SK-N-SH (cell line): ENCODE measurements around the gene WNK2.

ENCODE experiments used
- CTCF ChIP-seq: fragments of 200-600 bp; sonication (generic); IDR thresholded peaks from 2 replicates; pipeline ENCODE4 v1.6.1; 2017; ENCODE audit warnings: antibody characterized with exemption, mild to moderate bottlenecking, moderate library complexity
- EP300 ChIP-seq, 2 experiments: IDR thresholded peaks; 2 replicates each; pipeline versions ENCODE4 v1.4.0 to v1.6.1; 2012; ENCODE audit warnings: borderline replicate concordance in 1 of 2, low read depth in 1 of 2, low read length in 1 of 2
- FOXJ3 ChIP-seq: sonication (generic); formaldehyde crosslinking; IDR thresholded peaks from 2 replicates; pipeline ENCODE4 v1.5.1; 2020; ENCODE audit warnings: mild to moderate bottlenecking, missing genetic modification reagents
- MAX ChIP-seq: IDR thresholded peaks from 2 replicates; pipeline ENCODE4 v1.4.0; 2012; ENCODE audit warnings: low read depth
- MXI1 ChIP-seq: IDR thresholded peaks from 2 replicates; pipeline ENCODE4 v1.6.1; 2012; ENCODE audit warnings: mild to moderate bottlenecking, low read depth, low read length, improper control_type of control experiment
- PBX3 ChIP-seq: IDR thresholded peaks from 2 replicates; pipeline ENCODE4; 2012
- POLR2AphosphoS5 ChIP-seq: IDR thresholded peaks from 2 replicates; pipeline ENCODE4 v1.6.1; 2012; ENCODE audit warnings: low read depth, low read length
- RAD21 ChIP-seq: IDR thresholded peaks from 2 replicates; pipeline ENCODE4 v1.6.1; 2012; ENCODE audit warnings: mild to moderate bottlenecking, low read length
- TAF1 ChIP-seq: IDR thresholded peaks from 2 replicates; pipeline ENCODE4 v1.6.1; 2012; ENCODE audit warnings: low read depth, mild to moderate bottlenecking, low read length, moderate library complexity, borderline replicate concordance
- USF1 ChIP-seq: IDR thresholded peaks from 2 replicates; pipeline ENCODE4 v1.4.0; 2012; ENCODE audit warnings: low read depth, borderline replicate concordance
- USF2 ChIP-seq: fragments of 150-350 bp; IDR thresholded peaks from 2 replicates; pipeline ENCODE4 v1.6.1; 2017; ENCODE audit warnings: antibody characterized with exemption, low read length, low read depth, borderline replicate concordance
- YY1 ChIP-seq: IDR thresholded peaks from 2 replicates; pipeline ENCODE4 v1.4.0; 2012; ENCODE audit warnings: low read depth, mild to moderate bottlenecking

GRCh38 chr9:93187047-93187446, 3.1 kb downstream of the WNK2 start:
- TF ChIP-seq USF2 (no peak), TAF1 (no peak), RAD21 (no peak), CTCF (no peak), USF1 (no peak), EP300 (IDR thresholded peaks at IDR 0.05; ENCODE audit: borderline replicate concordance in 1 of 2, low read depth in 1 of 2, low read length in 1 of 2) (no peak), YY1 (no peak), PBX3 (no peak), MAX (no peak), MXI1 (no peak), POLR2AphosphoS5 (no peak), FOXJ3 (no peak)
